Cardiac septum (tissue), 1 donor: ENCODE data around the gene PI4KA. TPM values are rescaled to one million over a fixed set of nuclear protein-coding genes. Genes with fewer than 3 reads are reported as not detected.

Source experiments
- DNase-seq: peaks from one replicate; pipeline ENCODE4 v3.0.0-alpha.2; 2020; ENCODE audit warnings: low spot score
- intact Hi-C: fragments of 100-400 bp; cut with DNase I; formaldehyde crosslinking; loops from one replicate; pipeline ENCODE4 v1.14.0; 2022
- total RNA-seq: library from RNA; stranded (reverse); fragmentation: NEBNext Ultra II Directional; extraction: Animal tissue kit (Norgen Biotek cat#: 25700); gene quantifications from one replicate; pipeline ENCODE4 v1.2.1, GENCODE V29; 2021
- donor health status: DM: no; HTN: no; CAD: no.

The PI4KA gene
- total RNA-seq, 1 donor from 2014 or later = 52.6 TPM

DNA sequence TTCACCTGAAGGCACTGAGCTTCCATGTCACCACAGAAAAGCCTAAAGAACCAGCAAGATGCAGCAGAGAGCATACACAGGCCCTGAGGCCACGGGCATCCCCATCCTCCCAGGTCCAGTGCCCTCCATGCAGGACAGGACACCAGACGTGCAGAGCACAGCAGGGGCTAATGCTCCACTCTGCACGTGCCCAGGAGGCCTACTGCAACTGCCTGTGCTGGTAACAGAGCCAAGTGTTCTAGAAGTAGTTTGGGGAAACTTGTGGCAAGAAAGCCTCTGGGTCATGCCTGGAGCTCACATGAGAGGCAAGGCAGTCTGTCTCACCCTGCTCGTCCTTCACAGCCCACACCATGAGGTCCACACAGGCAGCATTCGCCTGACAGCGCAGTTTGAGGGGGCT, 54.0 kb downstream of the PI4KA start:
- no peak for DNase-seq
- intact Hi-C loops = no loop called here

DNA sequence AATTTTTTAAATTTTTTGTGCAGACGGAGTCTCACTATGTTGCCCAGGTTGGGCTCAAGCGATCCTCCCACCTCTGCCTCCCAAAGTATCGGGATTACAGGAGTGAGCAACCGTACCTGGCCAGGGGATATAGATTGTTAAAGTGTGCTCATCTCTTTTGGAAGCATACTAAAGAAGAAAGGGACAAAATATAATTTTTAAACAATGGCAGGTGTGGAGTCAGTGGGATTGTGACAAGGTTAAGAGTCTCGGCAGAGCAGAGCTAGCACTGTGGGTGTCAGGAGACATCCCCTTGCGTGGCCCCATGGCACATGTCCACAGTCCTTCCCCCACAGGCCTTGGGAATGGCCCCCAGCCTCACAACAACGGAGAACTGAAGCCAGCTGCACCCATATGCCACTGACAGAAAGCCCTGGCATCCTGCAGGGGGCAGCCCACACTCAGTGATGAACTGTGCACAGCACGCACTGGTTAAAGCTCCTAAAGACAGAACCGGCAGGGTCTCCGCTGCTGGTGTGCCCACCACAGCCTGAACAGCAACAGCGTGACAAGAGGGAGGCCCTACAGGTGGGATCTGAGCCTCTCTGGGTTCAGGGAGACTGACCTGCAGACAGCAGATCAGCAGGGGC, 54.8 kb downstream of the PI4KA start:
- intact Hi-C loops = no loop called here
- no peak for DNase-seq

DNA sequence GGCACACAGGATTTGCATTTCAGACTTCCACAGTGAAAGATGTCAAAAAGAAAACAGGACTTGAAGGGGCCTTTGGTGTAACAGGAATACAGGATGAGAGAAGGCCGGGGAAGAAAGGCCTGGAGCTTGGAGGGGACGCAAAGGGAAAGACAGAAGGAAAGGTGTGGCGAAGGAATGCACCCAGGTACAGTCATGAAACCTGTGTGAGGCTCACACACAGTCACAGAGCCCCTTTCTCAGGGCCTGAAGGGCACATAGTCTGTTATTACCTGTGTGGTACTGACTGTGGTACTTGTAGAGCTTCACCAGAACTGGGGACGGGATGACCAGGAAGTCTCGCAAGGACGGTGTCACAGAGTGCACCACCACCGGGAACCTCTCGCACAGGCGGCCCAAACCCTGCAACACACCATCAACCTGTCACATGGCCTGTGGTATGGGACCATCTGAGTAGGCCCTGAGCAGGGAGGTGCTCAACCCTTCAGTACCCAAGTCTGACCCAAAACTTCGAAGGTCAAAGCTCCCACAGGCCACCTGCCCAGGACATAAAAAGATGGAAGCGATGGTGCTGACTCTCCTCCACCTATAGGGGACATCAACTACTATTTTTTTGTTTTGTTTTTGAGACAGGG, 55.6 kb downstream of the PI4KA start:
- no peak for DNase-seq
- intact Hi-C loops = no loop called here

- no peak for DNase-seq
- intact Hi-C loops = no loop called here
Measured at GRCh38 chr22:20802452-20802851, 56.2 kb downstream of the PI4KA start.

- intact Hi-C loops = no loop called here
- no peak for DNase-seq
Measured at GRCh38 chr22:20799449-20799848, 59.2 kb downstream of the PI4KA start.

GRCh38 chr22:20798974-20799373, 59.6 kb downstream of the PI4KA start:
- intact Hi-C loops = no loop called here

GRCh38 chr22:20798218-20798617, 60.4 kb downstream of the PI4KA start:
- no peak for DNase-seq

More at GRCh38 chr22:20798974-20799373, 59.6 kb downstream of the PI4KA start:
- no peak for DNase-seq

GRCh38 chr22:20796731-20797130, 61.9 kb downstream of the PI4KA start:
- intact Hi-C loops = no loop called here
- DNase-seq = no peak

More at GRCh38 chr22:20798218-20798617, 60.4 kb downstream of the PI4KA start:
- intact Hi-C loops = no loop called here

- intact Hi-C loops = no loop called here
- DNase-seq = no peak
Measured at GRCh38 chr22:20794650-20795413, 63.8 kb downstream of the PI4KA start.

DNA sequence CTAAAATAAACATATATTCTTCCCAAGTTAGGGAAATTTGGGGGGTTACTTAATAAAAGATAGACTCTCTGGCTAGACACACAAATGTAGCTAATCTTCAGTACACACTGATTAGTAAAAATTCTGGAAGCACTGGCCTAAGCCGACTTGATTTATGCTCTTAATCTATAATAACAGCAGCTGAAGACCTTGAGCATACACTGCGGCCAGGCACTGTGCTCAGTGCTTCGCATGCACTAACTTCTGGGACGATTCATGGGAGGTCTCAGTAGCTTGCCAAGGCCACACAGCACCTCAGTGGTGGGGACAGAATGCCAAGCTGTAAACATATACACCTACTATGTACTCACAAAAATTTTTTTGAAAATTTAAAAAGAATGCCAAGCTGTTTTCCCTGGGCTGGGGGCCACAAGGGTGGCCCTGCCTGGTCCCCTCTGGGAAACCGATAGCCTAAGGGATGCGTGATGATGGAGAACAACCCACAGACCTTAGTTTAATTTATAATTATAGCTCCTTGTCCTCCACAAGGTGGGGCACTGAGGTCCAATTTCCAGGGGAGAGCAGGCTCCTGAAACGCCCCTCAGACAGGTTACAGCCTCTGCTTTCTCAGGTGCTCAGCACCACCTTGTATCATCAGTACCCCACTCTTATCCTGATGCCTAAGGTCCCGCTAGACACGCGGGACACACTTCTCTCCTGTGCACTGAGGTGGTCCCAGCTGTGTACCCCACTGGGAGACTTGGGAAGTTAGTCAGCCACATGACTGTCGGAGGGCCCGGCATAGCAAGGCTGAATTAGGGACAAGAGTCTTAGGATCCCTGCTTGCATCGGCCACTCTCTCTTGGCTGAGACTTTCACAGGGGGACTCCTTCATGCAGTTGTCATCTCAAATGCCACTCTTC, 64.6 kb downstream of the PI4KA start:
- no peak for DNase-seq
- intact Hi-C loops = no loop called here

- intact Hi-C loops = no loop called here
- DNase-seq = no peak
Measured at GRCh38 chr22:20792966-20793728, 65.5 kb downstream of the PI4KA start.

GRCh38 chr22:20792221-20792965, 66.2 kb downstream of the PI4KA start:
- DNase-seq = no peak
- intact Hi-C loops = no loop called here

GRCh38 chr22:20788627-20789344, 69.8 kb downstream of the PI4KA start:
- intact Hi-C loops = no loop called here
- no peak for DNase-seq

DNA sequence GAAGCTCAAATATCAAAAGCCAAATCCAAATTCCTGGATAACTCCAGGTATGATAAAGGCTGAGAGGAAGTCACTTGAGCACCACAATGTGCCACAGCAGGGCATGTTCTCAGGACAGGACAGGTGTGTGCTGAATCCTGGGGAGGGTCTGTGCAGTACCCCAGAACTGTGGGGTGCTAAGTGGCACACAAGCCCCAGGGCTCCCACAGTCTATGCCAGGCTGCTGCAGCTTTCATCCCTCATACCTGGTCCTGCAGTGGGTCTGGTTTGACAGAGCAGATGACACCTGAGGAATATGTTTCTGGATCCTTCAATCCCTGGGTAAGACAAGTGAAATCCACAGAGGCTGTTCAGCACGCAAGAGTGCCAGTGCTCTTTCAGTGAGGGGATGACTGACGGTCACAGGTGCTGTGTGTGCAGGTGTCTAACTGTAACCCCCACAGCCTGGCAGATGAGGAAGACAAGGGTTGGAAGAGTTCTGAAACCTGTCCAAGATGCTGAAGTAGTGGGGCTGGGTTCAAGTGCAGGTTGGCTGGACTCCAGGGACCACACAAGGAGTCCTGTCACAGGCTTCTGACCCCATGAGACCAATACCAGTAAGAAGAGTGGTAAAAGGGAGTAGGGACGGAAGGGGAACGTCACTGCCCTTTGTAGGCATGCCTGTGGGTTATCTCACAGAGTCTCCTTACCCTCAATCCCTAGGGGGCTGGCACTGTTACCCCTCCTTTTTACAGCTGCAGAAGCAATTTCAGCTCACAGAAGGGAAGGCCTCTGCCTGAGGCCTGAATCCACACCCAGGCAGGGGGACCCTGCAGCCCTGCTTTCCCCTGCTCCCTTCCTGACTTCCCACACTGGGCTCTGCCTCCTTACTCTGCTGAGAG, 70.6 kb downstream of the PI4KA start:
- intact Hi-C loops = no loop called here
- no peak for DNase-seq

GRCh38 chr22:20787223-20787622, 71.4 kb downstream of the PI4KA start:
- no peak for DNase-seq
- intact Hi-C loops = no loop called here

DNA sequence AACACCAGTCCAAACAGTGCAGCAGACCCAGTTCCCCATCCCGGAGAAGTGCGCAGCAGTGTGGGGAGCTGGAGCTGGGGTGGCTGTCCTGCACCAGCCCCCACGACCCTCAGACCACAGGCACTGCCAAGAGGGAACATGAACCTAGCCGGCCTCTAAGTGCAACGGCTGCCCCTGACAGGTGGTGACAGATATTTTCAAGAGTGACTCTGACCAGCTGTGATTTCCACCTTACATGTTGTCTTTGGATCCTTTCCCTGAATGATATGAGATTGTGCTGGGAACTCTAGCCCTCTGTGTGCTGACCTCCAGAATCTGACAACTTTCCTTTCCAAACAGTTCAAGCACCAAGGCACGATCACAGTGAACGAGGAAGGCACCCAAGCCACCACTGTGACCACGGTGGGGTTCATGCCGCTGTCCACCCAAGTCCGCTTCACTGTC, 72.1 kb downstream of the PI4KA start:
- no peak for DNase-seq
- intact Hi-C loops = no loop called here

GRCh38 chr22:20786048-20786447, 72.6 kb downstream of the PI4KA start:
- intact Hi-C loops = no loop called here
- no peak for DNase-seq
